Stomach smooth muscle (tissue), 2 donors: ENCODE data around the gene ABCA13.

ENCODE experiments used
- H3K27ac ChIP-seq: one replicate; pipeline ENCODE4 v1.7.0; 2013; ENCODE audit warnings: mild to moderate bottlenecking, low read length, inconsistent platforms
- H3K27me3 ChIP-seq, 2 donors: one replicate each; pipeline ENCODE4 v1.7.0; 2013; ENCODE audit warnings: low read length in 2 of 2; ENCODE audit not compliant: insufficient read depth in 2 of 2, control insufficient read depth in 1 of 2
- H3K36me3 ChIP-seq, 2 donors: one replicate each; pipeline ENCODE4 v1.7.0; 2013; ENCODE audit warnings: low read length in 2 of 2; ENCODE audit not compliant: control insufficient read depth in 2 of 2, insufficient read depth in 2 of 2
- H3K4me1 ChIP-seq: one replicate; pipeline ENCODE4 v1.7.0; 2013; ENCODE audit warnings: low read length; ENCODE audit not compliant: control insufficient read depth, insufficient read depth
- H3K4me3 ChIP-seq, 2 donors: one replicate each; pipeline ENCODE4 v1.7.0; 2013; ENCODE audit warnings: low read length in 2 of 2
- H3K9ac ChIP-seq, 2 donors: one replicate each; pipeline ENCODE4 v1.7.0; 2013; ENCODE audit warnings: low read length in 2 of 2, mild to moderate bottlenecking in 1 of 2
- H3K9me3 ChIP-seq, 2 donors: one replicate each; pipeline ENCODE4 v1.7.0; 2013; ENCODE audit warnings: low read length in 2 of 2; ENCODE audit not compliant: control insufficient read depth in 2 of 2
- donor health status: healthy.
- donor health status: Pancreatic carcinoma.

Gene ABCA13

DNA sequence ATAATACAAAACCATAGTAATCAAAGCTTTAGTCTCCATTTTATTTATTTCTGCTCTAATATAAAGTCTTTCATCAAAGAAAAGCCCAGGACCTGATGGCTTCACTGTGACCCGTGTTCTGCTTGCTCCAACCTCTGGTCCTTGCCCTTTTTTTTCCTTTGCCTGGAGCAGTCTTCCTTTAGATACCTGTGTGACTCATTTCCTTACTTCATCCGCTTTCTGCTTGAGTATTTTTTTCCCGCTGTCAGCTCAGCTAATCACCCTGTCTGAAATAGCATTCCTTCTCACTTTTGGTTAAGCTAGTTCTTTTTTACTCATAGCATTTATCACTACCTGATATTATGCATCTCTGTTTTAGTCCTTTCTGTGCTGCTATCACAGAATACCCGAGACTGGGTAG is 194.8 kb downstream of the ABCA13 start:
- Histone ChIP-seq H3K9me3 (peaks cover 0 to 4% of the 10 kb centered on the region in 2 donors), H3K4me1 (no peaks in the 10 kb centered on the region), H3K27me3 (no peaks in the 10 kb centered on the region), H3K4me3 (no peak overlapping the region), H3K36me3 (no peaks in the 10 kb centered on the region), H3K9ac (no peak overlapping the region), H3K27ac (no peak overlapping the region)

DNA sequence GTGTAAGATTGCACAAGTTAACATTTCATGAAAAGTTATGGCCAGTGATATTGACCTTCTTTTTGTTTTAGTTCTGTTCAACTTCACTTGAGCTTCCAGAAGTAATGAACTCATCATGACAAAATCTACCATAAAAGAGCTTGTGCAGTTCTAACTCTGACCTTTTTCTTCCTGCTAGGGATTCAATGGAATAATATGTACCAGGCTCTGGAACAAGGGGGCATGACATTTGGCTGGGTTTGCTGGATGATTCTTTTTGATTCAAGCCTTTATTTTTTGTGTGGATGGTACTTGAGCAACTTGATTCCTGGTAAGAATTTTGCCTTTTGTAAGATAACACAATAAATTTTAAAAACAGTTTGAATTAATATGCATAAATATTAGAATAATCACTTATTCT is 205.0 kb downstream of the ABCA13 start:
- Histone ChIP-seq H3K9me3 (peaks cover 0 to 2% of the 10 kb centered on the region in 2 donors), H3K36me3 (no peaks in the 10 kb centered on the region), H3K4me3 (no peak overlapping the region), H3K27me3 (no peaks in the 10 kb centered on the region), H3K4me1 (no peaks in the 10 kb centered on the region), H3K9ac (no peak overlapping the region), H3K27ac (no peak overlapping the region)

DNA sequence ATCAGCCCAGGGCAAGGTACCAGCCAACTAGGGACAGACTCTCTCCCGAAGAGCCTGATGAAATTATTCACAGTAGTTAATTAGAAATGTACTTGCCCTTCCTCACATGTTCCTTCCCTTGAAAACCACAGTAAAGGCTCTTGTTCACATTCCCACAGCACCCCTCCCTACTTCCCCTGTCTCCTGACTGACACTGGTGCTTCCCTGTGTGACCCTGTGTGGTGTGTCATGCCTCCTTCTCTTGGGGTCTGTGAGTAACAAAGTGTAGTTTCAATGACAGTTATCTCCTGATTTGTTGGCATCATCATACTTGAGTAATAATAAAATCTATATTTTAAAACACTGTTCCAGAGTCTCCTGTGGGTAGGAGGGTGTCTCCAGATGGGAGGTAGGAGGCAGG is 209.7 kb downstream of the ABCA13 start:
- Histone ChIP-seq H3K27me3 (no peaks in the 10 kb centered on the region), H3K27ac (no peak overlapping the region), H3K9me3 (no peaks in the 10 kb centered on the region), H3K4me3 (no peak overlapping the region), H3K4me1 (no peaks in the 10 kb centered on the region), H3K36me3 (no peaks in the 10 kb centered on the region), H3K9ac (no peak overlapping the region)

DNA sequence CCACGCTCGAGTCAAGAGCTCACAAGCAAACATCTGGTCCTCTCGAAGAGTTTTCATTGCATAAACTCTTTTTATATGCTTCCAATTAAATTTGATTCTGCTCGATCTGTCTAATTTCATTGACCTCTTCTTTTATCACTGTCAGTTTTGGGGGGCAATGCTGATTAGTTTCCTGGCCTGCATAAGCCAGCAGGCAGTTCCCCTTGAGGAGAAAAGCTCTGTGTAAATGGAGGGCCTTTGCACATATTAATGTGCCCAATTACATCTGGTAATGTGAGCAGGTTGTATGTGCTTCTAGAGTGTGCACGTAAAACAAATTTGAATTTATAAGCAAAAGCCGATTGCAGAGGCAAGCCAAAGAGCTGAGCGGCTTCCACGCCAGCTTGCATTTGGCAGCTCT is 210.3 kb downstream of the ABCA13 start:
- H3K27me3 ChIP-seq, result no peaks in the 10 kb centered on the region
- H3K4me1 ChIP-seq, result no peaks in the 10 kb centered on the region
- no peak overlapping the region for H3K4me3 ChIP-seq
- no peak overlapping the region for H3K27ac ChIP-seq
- no peaks in the 10 kb centered on the region for H3K9me3 ChIP-seq
- H3K9ac ChIP-seq, result no peak overlapping the region
- no peaks in the 10 kb centered on the region for H3K36me3 ChIP-seq

DNA sequence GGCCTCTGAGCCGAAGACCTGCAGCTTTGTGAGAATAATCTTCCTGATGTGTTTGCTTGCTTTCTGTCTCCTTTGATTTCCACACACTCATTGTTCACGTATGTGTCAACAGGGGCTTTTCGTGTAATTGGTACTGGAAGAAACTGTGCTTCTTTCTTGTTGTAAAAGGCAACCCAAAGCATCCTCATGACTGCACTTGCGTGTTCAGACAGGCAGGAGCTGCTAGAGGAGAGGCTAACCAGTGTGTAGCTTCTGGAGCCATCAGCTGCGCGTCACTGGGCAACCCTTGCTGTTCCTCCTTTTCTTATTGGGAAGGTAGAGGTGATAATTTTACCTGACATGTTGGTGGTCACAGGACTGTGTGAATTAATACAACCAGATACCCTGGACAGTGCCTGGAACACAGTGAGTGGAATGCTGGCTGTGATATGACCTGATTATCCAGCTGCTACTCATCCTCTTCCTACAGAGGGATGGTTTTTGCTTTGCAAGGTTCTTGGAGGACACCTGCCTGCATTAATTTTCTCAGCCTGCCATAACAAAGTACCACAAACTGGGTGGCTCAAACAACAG is 213.0 kb downstream of the ABCA13 start:
- H3K36me3 ChIP-seq, result no peaks in the 10 kb centered on the region
- H3K4me3 ChIP-seq, result no peak overlapping the region
- H3K9me3 ChIP-seq, result no peaks in the 10 kb centered on the region
- H3K27ac ChIP-seq, result no peak overlapping the region
- H3K4me1 ChIP-seq, result no peaks in the 10 kb centered on the region
- no peaks in the 10 kb centered on the region for H3K27me3 ChIP-seq
- H3K9ac ChIP-seq, result no peak overlapping the region

DNA sequence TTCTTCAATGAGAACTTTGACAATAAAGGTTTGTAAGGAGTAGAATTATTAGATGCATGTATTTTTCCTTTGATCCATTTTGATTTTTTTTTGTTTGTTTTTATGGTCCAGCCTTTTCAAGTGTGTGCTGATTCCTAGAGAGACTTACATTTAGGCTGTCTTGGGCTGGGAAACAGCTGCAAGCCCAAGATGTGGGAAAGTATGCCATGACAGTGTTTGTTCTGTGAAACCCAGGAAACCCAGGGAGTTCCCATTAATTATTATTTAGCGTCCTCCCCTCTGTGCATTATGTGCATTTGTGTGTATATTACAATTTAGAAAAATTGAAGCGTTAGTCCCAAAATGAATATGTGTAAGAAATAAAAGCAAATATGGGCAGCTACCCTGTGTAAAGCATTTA is 216.7 kb downstream of the ABCA13 start:
- no peaks in the 10 kb centered on the region for H3K27me3 ChIP-seq
- H3K27ac ChIP-seq, result no peak overlapping the region
- peaks cover 0 to 3% of the 10 kb centered on the region in 2 donors for H3K9me3 ChIP-seq
- no peak overlapping the region for H3K9ac ChIP-seq
- no peaks in the 10 kb centered on the region for H3K36me3 ChIP-seq
- no peaks in the 10 kb centered on the region for H3K4me1 ChIP-seq
- no peak overlapping the region for H3K4me3 ChIP-seq

DNA sequence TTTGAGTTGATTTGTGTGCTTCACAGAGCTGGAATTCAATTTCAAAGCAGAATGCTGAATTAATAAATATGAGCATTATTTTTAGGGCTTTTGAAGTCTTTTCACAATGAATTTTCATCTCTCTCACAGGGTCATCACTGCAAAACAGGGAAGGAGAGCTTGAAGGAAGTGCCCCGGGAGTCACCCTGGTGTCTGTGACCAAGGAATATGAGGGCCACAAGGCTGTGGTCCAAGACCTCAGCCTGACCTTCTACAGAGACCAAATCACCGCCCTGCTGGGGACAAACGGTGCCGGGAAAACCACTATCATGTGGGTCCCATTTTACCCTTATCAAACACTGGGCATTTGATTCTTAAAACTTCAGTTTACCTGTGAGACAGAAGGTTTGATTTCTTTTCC is 217.7 kb downstream of the ABCA13 start:
- Histone ChIP-seq H3K27ac (no peak overlapping the region), H3K9me3 (peaks cover 0 to 3% of the 10 kb centered on the region in 2 donors), H3K4me3 (no peak overlapping the region), H3K4me1 (no peaks in the 10 kb centered on the region), H3K27me3 (no peaks in the 10 kb centered on the region), H3K9ac (no peak overlapping the region), H3K36me3 (no peaks in the 10 kb centered on the region)

DNA sequence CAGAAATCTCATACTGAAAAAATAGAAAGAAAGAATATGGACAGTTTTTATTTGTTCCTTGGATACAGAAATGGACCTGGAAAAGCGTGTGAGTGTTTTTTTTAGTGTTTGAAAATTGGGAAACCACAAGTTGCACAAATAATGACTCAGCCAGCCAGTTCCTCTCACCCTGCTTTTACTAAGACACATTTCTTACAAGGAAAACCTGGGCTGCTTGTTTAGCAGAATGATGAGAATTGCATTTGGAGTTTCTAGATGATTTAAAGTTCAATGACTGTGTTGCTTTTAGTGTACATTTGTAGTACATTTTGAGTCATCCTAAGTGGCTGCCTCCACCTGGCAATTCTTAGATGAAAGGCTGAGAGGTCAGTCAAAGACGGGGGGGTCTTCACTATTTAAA is 218.7 kb downstream of the ABCA13 start:
- Histone ChIP-seq H3K4me1 (no peaks in the 10 kb centered on the region), H3K9ac (no peak overlapping the region), H3K4me3 (no peak overlapping the region), H3K36me3 (no peaks in the 10 kb centered on the region), H3K9me3 (peaks cover 0 to 3% of the 10 kb centered on the region in 2 donors), H3K27ac (no peak overlapping the region), H3K27me3 (no peaks in the 10 kb centered on the region)

DNA sequence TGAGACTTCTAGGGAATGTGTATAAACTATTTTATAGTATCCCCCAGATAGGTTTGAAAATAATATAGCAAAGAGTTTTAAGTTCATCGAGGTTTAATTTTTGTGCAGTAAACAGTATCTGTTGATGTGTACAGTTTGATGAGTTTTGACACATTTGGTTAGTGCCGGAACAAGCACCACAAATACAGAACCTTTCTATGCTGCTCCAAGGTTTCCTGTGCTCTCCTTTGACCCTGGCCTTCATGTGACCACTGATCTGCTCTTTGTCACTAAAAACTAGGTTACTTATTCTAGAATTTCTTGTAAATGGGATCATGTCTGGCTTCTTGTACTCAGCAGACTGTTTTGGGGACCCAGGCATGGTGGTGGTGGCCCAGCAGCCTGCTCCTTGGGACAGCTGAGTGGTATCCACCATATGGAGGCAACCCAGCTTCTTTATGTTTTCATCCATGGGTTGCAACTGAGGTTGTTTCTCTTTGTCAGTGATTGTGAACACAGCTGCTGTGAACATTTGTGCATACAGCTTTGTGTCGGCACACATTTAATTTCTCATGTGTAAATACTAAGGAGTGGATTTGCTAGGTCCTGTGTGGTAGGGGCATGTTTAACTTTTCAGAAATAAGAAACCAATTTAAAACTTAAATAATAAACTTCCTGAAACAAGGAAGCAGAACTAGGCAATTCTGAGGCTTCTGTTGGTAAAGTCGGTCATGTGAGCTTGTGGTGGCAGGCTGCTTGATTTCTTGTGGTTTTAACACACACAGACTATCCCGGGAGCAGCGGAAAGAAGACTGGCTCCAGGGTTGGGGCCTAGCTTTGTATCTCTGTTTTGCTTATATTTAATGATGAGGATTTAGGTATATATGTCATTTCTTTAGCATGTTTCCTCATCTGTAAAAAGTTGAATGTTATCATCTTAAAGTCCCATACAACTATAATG is 219.4 kb downstream of the ABCA13 start:
- H3K4me3 ChIP-seq, result no peak overlapping the region
- H3K27ac ChIP-seq, result no peak overlapping the region
- H3K9ac ChIP-seq, result no peak overlapping the region
- H3K36me3 ChIP-seq, result no peaks in the 10 kb centered on the region
- H3K9me3 ChIP-seq, result peaks cover 0 to 3% of the 10 kb centered on the region in 2 donors
- H3K27me3 ChIP-seq, result no peaks in the 10 kb centered on the region
- no peaks in the 10 kb centered on the region for H3K4me1 ChIP-seq

DNA sequence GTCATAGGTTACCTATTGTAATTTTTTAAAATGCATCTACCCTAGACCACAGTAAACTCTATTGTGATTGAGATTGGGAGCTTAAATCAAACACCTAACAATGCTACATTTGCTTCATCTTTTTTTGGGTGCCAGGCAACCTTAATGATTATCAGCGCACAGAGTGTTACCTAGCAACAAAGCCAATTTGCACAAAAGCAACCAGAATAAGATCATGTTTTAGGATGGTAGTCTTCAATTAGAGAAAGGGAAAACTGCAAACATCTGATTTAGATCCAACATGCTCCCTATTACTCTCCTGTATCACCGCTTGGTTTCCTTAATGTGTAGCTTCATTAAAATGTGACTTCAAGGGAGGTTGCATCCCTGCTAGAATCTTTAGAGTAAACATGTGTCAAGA is 226.9 kb downstream of the ABCA13 start:
- Histone ChIP-seq H3K27me3 (no peaks in the 10 kb centered on the region), H3K4me3 (no peak overlapping the region), H3K9ac (no peak overlapping the region), H3K4me1 (no peaks in the 10 kb centered on the region), H3K27ac (no peak overlapping the region), H3K36me3 (no peaks in the 10 kb centered on the region), H3K9me3 (peaks cover 0 to 2% of the 10 kb centered on the region in 2 donors)

DNA sequence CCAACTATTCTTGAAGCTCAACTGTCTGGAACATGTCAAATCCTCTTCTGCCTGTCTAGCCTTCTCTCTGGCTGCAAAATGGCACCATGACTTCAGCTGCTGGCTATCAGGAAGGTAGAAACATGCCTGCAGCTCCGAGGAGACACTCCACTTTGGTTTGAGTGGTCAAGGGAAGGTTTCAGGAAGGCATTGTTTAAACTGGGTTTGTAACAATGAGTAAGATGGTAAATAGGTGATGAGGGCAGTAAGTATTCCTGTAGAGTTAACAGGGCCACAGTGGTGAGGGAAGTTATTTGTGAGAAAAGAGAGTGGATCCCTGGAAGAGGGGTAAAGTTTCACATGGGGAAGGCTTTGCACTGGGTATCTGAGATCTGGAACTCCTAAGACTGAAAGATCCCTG is 231.5 kb downstream of the ABCA13 start:
- Histone ChIP-seq H3K4me3 (no peak overlapping the region), H3K9me3 (peaks cover 0 to 2% of the 10 kb centered on the region in 2 donors), H3K9ac (no peak overlapping the region), H3K4me1 (no peaks in the 10 kb centered on the region), H3K36me3 (no peaks in the 10 kb centered on the region), H3K27ac (no peak overlapping the region), H3K27me3 (no peaks in the 10 kb centered on the region)
